SK-N-DZ (cell line): ENCODE results near the gene SERINC2.
"Not testable (repeated sequence)": the region's sequence is repeated elsewhere in the genome, so short reads cannot be mapped to it uniquely, and the experiment has no call there.

ENCODE experiments used
- DNase-seq: peaks from one replicate; pipeline ENCODE4 v3.0.0-alpha.2; 2015; ENCODE audit warnings: low spot score

Gene SERINC2

GRCh38 chr1:31470794-31471315 lies 57.8 kb downstream of the SERINC2 start:
- no peak for DNase-seq

- DNase-seq: not testable (repeated sequence)
Observed at GRCh38 chr1:31471452-31472313, 58.7 kb downstream of the SERINC2 start.

GRCh38 chr1:31472314-31472651 lies 59.3 kb downstream of the SERINC2 start:
- DNase-seq: not testable (repeated sequence)

- not testable (repeated sequence) for DNase-seq
Observed at GRCh38 chr1:31472673-31473072, 59.7 kb downstream of the SERINC2 start.

GRCh38 chr1:31473508-31473907 lies 60.5 kb downstream of the SERINC2 start:
- not testable (repeated sequence) for DNase-seq

- DNase-seq: not testable (repeated sequence)
Observed at GRCh38 chr1:31474567-31474966, 61.6 kb downstream of the SERINC2 start.

GRCh38 chr1:31476891-31477846 lies 64.2 kb downstream of the SERINC2 start:
- peak; percentile 10 for DNase-seq

- no peak for DNase-seq
Observed at GRCh38 chr1:31478167-31478566, 65.2 kb downstream of the SERINC2 start.

- DNase-seq: no peak
Observed at GRCh38 chr1:31479811-31480210, 66.8 kb downstream of the SERINC2 start.

GRCh38 chr1:31480426-31480825 lies 67.4 kb downstream of the SERINC2 start:
- DNase-seq: not testable (repeated sequence)

- no peak for DNase-seq
Observed at GRCh38 chr1:31482482-31483011, 69.5 kb downstream of the SERINC2 start.

GRCh38 chr1:31483012-31483946 lies 70.3 kb downstream of the SERINC2 start:
- DNase-seq: no peak
